Coronary artery (tissue), 2 donors: Measurements from ENCODE around the gene SDK2.

Experiments
- DNase-seq: peaks from one replicate; pipeline ENCODE4 v3.0.0-alpha.2; 2017; ENCODE audit warnings: low spot score
- H3K27ac ChIP-seq, 2 donors: fragments of 200-600 bp; sonication (generic); one replicate each; pipeline ENCODE4 v1.5.1; 2016 to 2019
- H3K4me3 ChIP-seq: fragments of 200-600 bp; sonication (generic); 2 replicates; pipeline ENCODE4 v1.5.1; 2016; ENCODE audit warnings: mild to moderate bottlenecking, moderate library complexity
- TF ChIP-seq, protein P1 (sequence below): fragments of 200-600 bp; sonication (generic); IDR thresholded peaks from one replicate; pipeline ENCODE4 v1.5.1; 2019; ENCODE audit warnings: antibody characterized with exemption

The SDK2 gene

DNA sequence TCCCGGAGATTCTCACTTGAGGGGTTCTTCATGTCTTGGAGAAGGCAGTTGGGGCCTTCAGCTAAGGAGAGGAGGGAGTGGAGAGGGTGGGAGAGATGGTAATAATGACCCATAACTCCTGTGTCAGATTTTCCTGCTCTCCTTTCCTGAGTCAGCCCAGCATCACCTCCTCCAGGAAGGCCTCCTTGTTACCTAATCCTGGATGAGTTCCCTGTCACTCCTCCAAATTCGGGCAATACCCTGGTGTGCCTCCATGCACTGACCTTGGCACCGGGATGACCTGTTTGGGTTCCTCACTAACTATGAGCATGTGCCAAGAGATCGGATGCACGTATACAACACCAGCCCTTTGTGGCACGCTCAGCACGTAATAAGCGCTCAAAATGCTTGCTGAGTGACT is 38.8 kb downstream of the SDK2 start:
- Histone ChIP-seq H3K27ac (no peak overlapping the region), H3K4me3 (no peak overlapping the region)
- TF ChIP-seq, protein P1, sequence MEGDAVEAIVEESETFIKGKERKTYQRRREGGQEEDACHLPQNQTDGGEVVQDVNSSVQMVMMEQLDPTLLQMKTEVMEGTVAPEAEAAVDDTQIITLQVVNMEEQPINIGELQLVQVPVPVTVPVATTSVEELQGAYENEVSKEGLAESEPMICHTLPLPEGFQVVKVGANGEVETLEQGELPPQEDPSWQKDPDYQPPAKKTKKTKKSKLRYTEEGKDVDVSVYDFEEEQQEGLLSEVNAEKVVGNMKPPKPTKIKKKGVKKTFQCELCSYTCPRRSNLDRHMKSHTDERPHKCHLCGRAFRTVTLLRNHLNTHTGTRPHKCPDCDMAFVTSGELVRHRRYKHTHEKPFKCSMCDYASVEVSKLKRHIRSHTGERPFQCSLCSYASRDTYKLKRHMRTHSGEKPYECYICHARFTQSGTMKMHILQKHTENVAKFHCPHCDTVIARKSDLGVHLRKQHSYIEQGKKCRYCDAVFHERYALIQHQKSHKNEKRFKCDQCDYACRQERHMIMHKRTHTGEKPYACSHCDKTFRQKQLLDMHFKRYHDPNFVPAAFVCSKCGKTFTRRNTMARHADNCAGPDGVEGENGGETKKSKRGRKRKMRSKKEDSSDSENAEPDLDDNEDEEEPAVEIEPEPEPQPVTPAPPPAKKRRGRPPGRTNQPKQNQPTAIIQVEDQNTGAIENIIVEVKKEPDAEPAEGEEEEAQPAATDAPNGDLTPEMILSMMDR: no peak
- no peak for DNase-seq

GRCh38 chr17:73604476-73604875 is 39.8 kb downstream of the SDK2 start:
- TF ChIP-seq, protein P1: no peak
- no peak overlapping the region for H3K27ac ChIP-seq
- no peak for DNase-seq
- no peak overlapping the region for H3K4me3 ChIP-seq

- TF ChIP-seq, protein P1: no peak
- Histone ChIP-seq H3K27ac (no peak overlapping the region), H3K4me3 (no peak overlapping the region)
- no peak for DNase-seq
These were observed 40.3 kb downstream of the SDK2 start for GRCh38 chr17:73603971-73604370.

GRCh38 chr17:73600103-73600871 is 44.0 kb downstream of the SDK2 start:
- no peak overlapping the region for H3K27ac ChIP-seq
- no peak for DNase-seq
- TF ChIP-seq, protein P1: no peak
- H3K4me3 ChIP-seq: no peak overlapping the region

DNA sequence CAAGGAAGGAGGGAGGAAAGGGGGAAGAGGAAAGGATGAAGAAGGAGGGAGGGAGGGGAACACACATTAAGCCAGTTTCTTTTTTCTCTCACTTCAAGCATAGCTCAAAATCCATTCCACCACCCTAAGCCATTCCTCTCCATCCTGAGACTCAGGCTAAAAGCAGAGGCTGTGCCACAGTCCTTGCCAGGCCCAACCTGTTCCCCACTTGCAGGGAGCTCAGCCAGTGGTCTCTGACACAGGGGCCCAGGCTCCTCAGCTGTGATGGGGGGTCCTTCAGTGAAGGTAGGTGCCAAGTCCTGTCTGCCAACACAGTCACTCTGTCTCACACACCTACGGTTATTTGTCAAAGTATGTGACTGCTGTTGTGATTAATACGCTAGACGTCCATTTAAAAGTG is 44.6 kb downstream of the SDK2 start:
- TF ChIP-seq, protein P1: no peak
- Histone ChIP-seq H3K4me3 (no peak overlapping the region), H3K27ac (no peak overlapping the region)
- no peak for DNase-seq

DNA sequence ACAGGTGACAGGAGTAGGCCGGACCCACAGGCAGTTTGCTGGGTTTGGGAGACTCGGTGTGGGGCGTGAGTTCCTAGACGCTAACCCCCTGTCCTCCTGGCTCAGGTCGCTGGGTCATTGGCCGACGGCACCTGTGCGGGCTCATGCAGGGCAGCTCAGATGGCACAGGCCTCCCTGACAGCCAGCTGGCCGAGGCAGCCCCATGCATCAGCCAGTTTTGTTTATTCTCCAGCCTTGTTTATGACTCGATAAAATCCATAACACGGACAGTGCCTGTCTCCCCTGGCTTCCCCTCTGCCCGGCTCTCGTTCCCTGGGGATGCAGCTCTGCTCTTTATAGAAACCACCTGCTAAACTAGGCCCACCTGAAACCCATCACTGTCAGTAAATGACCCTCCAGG is 46.0 kb downstream of the SDK2 start:
- H3K4me3 ChIP-seq: no peak overlapping the region
- DNase-seq: no peak
- no peak overlapping the region for H3K27ac ChIP-seq
- TF ChIP-seq, protein P1: no peak

GRCh38 chr17:73595931-73596330 is 48.3 kb downstream of the SDK2 start:
- Histone ChIP-seq H3K4me3 (no peak overlapping the region), H3K27ac (no peak overlapping the region)
- DNase-seq: no peak
- TF ChIP-seq, protein P1: no peak
